Testis (tissue), 3 donors: ENCODE measurements around the gene NDUFB11. TPM values are rescaled to one million over a fixed set of nuclear protein-coding genes. Genes with fewer than 3 reads are reported as not detected.
"Not testable (repeated sequence)": the region's sequence is repeated elsewhere in the genome, so short reads cannot be mapped to it uniquely, and the experiment has no call there.

Experiments
- DNase-seq: peaks from one replicate; pipeline ENCODE4 v3.0.0-alpha.2; 2019
- H3K27ac ChIP-seq, 2 donors: fragments of 200-600 bp; sonication (generic); one replicate each; pipeline ENCODE4 v1.5.1; 2019
- H3K27me3 ChIP-seq: fragments of 200-600 bp; sonication (generic); one replicate; pipeline ENCODE4 v1.5.1; 2019
- H3K36me3 ChIP-seq: fragments of 200-600 bp; sonication (generic); one replicate; pipeline ENCODE4 v1.5.1; 2017; ENCODE audit warnings: low read depth; ENCODE audit errors: missing control alignments
- H3K4me1 ChIP-seq: fragments of 200-600 bp; sonication (generic); one replicate; pipeline ENCODE4 v1.5.1; 2019
- H3K4me3 ChIP-seq, 2 donors: fragments of 200-600 bp; sonication (generic); one replicate each; pipeline ENCODE4 v1.5.1; 2017 to 2019
- H3K9me3 ChIP-seq: fragments of 200-600 bp; sonication (generic); one replicate; pipeline ENCODE4 v1.5.1; 2017
- CTCF ChIP-seq, 3 experiments: fragments of 450-650 bp in 2 of 3; fragments of 200-600 bp in 1 of 3; sonication (generic) in 1 of 3; IDR thresholded peaks; one replicate each; pipeline ENCODE4 v1.5.1; 2016 to 2019; ENCODE audit warnings: antibody characterized with exemption in 3 of 3, mild to moderate bottlenecking in 2 of 3, moderate library complexity in 1 of 3
- POLR2A ChIP-seq: fragments of 450-650 bp; IDR thresholded peaks from one replicate; pipeline ENCODE4 v1.6.1; 2017; ENCODE audit warnings: antibody characterized with exemption, mild to moderate bottlenecking, moderate library complexity
- WGBS, 2 donors: methylation state at CpG; one replicate each; pipeline ENCODE4 v1.1.5; 2018; 5-methylcytosine and 5-hydroxymethylcytosine counted together
- intact Hi-C: fragments of 100-400 bp; cut with DNase I; formaldehyde crosslinking; loops from one replicate; pipeline ENCODE4 v1.15.1; 2023; ENCODE audit warnings: low total_unique reads
- polyA plus RNA-seq: library from polyadenylated mRNA; stranded (reverse); fragments of 350-450 nt; fragmentation: Illumina TruSeq; extraction: RNeasy Lipid Tissue Mini Kit (QIAGEN cat#74804); gene quantifications from one replicate; pipeline ENCODE4 v1.2.3, GENCODE V29; 2014; ENCODE audit warnings: low read depth, low replicate concordance; ENCODE audit not compliant: insufficient read depth
- total RNA-seq, 2 donors: library from RNA; depleted of rRNA; stranded (reverse); fragments of >200 nt; gene quantifications; one replicate each; pipeline ENCODE4 v1.2.3, GENCODE V29; 2016

NDUFB11 gene
- total and polyA plus RNA-seq, 3 donors from 2014 or later: 41.3 to 77.4 (median 68.0) TPM

GRCh38 chrX:47146121-47146935, 1.8 kb upstream of the NDUFB11 start:
- DNase-seq: no peak
- peak overlapping the region in 1 of 2 donors; percentile 19 for H3K27ac ChIP-seq
- H3K9me3 ChIP-seq: no peaks in the 10 kb centered on the region
- peak overlapping the region; percentile 73 to 77 for H3K4me3 ChIP-seq
- H3K36me3 ChIP-seq: no peaks in the 10 kb centered on the region
- TF ChIP-seq CTCF (IDR thresholded peaks at IDR 0.05) (no peak), POLR2A (no peak)
- H3K4me1 ChIP-seq: peaks cover 7% of the 10 kb centered on the region
- intact Hi-C loops: no loop called here
- no peaks in the 10 kb centered on the region for H3K27me3 ChIP-seq
- WGBS, 2 donors: 3% methylated on average over 7 of the region's 10 CpGs; no CpG with 5 or more reads in 1 of the 2 donors

GRCh38 chrX:47145395-47146120, 1.1 kb upstream of the NDUFB11 start:
- Histone ChIP-seq H3K9me3 (no peaks in the 10 kb centered on the region), H3K27ac (peak overlapping the region; percentile 93 to 96), H3K4me1 (peaks cover 7% of the 10 kb centered on the region), H3K36me3 (no peaks in the 10 kb centered on the region), H3K4me3 (peak overlapping the region; percentile 73 to 77), H3K27me3 (no peaks in the 10 kb centered on the region)
- WGBS, 2 donors: 0 to 2% methylated on average over 11 to 33 of the region's 39 CpGs
- peak; percentile 23 for DNase-seq
- intact Hi-C loops: no loop called here
- TF ChIP-seq POLR2A (no peak), CTCF (IDR thresholded peaks at IDR 0.05) (no peak)

- TF ChIP-seq POLR2A (no peak), CTCF (IDR thresholded peaks at IDR 0.05) (no peak)
- Histone ChIP-seq H3K36me3 (no peaks in the 10 kb centered on the region), H3K4me1 (peaks cover 7% of the 10 kb centered on the region), H3K9me3 (no peaks in the 10 kb centered on the region), H3K27ac (peak overlapping the region; percentile 93 to 96), H3K27me3 (no peaks in the 10 kb centered on the region), H3K4me3 (peak overlapping the region; percentile 73 to 77)
- DNase-seq: peak; percentile 36
- 3 to 13% methylated on average over 14 to 30 of the region's 46 CpGs for WGBS, 2 donors
- intact Hi-C loops: no loop called here
These were observed 442 bp downstream of the NDUFB11 start for GRCh38 chrX:47143894-47144625.

- Histone ChIP-seq H3K36me3 (no peaks in the 10 kb centered on the region), H3K4me3 (no peak overlapping the region), H3K4me1 (no peaks in the 10 kb centered on the region), H3K27ac (no peak overlapping the region), H3K9me3 (no peaks in the 10 kb centered on the region), H3K27me3 (no peaks in the 10 kb centered on the region)
- intact Hi-C loops: no loop called here
- WGBS, 2 donors: 78 to 84% methylated on average over 4 to 6 of the region's 6 CpGs
- no peak for TF ChIP-seq POLR2A
- no peak for TF ChIP-seq CTCF (IDR thresholded peaks at IDR 0.05)
- DNase-seq: no peak
These were observed 6.3 kb downstream of the NDUFB11 start for GRCh38 chrX:47138171-47138570.

- intact Hi-C loops, H3K36me3 ChIP-seq, DNase-seq, H3K4me1 ChIP-seq, H3K27ac ChIP-seq, H3K27me3 ChIP-seq, H3K9me3 ChIP-seq, H3K4me3 ChIP-seq: not testable (repeated sequence)
- WGBS, 2 donors: 80 to 85% methylated on average over 5 of the region's 5 CpGs
These were observed 8.9 kb downstream of the NDUFB11 start for GRCh38 chrX:47135650-47136049.
